NB4 (cell line): ENCODE measurements around the gene CSF1R.
A peak's percentile ranks its signal among the peaks of the same experiment; 100 is the strongest.

Experiments used
- DNase-seq: peaks from one replicate; pipeline ENCODE4 v3.0.0; 2010; ENCODE audit warnings: low read depth
- H3K4me3 ChIP-seq: one replicate; pipeline ENCODE4 v1.5.1; 2011; ENCODE audit warnings: mild to moderate bottlenecking, low read depth, low read length, moderate library complexity
- CTCF ChIP-seq: IDR thresholded peaks from one replicate; pipeline ENCODE4 v1.5.1; 2012; ENCODE audit warnings: low read depth, low read length
- MAX ChIP-seq: IDR thresholded peaks from 2 replicates; pipeline ENCODE4 v1.6.1; 2011; ENCODE audit warnings: low read depth, low read length
- MYC ChIP-seq: IDR thresholded peaks from 2 replicates; pipeline ENCODE4 v1.6.1; 2011; ENCODE audit warnings: low read depth, low read length
- POLR2A ChIP-seq: IDR thresholded peaks from 2 replicates; pipeline ENCODE4 v1.6.1; 2011; ENCODE audit warnings: mild to moderate bottlenecking; ENCODE audit not compliant: insufficient read length; ENCODE audit errors: extremely low read depth

Gene CSF1R

GRCh38 chr5:150082889-150083288 is 3.5 kb downstream of the CSF1R start:
- TF ChIP-seq MAX, result no peak
- no peak for TF ChIP-seq CTCF
- DNase-seq, result no peak
- no peak overlapping the region for H3K4me3 ChIP-seq

DNA sequence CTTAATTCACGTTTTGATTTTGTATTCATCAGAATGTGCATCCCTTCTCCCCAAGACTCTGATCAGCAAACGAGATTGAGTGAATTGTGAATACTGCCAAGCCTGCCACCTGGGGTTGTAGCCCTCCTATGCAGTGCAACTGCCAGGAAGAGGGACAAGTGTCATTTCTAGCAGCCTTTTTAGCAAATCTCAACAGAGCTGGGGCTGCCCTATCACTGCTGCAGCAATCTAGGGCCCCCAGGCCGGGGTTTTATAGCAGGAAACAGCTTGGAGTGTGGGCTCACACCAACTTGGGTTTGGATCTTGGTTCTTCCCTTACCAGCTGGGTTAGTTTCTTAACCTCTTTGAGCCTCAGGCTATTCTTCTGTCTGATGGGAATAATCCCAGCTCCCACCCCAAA is 4.0 kb downstream of the CSF1R start:
- no peak overlapping the region for H3K4me3 ChIP-seq
- DNase-seq, result peak; percentile 76
- TF ChIP-seq MYC (no peak), MAX (no peak), POLR2A (no peak), CTCF (no peak)

DNA sequence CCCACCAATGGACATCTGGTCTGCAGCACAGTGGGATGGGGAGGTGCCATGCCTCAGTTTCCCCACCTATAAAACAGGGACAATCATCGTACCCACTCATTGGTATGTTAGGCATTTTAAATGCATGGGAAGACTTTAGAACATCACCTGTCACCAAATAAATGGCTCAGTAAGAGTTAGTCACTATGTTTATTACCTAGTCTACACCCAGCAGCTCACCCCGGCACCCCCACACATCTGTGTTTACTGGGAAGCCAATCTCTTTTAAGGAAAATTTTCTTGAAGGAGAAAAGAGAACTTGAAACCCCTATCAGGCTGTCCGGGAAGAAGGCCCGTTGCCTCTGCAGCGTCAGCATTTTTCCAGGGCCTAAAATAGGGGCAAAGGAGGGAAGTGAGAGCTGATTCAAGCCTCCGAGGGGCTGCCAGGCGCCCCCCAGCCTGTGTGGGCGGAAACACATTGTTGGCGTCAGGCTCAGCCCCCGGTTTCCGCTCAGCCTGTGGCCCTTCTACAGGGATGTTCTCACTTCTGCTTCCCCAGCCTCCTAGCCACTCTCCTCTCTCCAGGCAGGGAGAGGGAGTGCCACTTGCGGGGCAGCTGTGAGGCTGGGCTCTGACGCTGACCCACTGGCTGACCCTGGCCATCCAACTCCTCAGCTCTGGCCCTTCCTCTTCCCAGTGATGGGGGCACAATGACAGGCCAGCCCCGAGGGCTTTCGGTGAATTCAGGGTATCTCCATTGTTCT is 4.6 kb downstream of the CSF1R start:
- H3K4me3 ChIP-seq, result peak overlapping the region; percentile 25
- TF ChIP-seq MYC (peak; percentile 51; the same call in 1 of the 2 replicates), POLR2A (no peak), MAX (no peak), CTCF (no peak)
- peak; percentile 94 for DNase-seq

DNA sequence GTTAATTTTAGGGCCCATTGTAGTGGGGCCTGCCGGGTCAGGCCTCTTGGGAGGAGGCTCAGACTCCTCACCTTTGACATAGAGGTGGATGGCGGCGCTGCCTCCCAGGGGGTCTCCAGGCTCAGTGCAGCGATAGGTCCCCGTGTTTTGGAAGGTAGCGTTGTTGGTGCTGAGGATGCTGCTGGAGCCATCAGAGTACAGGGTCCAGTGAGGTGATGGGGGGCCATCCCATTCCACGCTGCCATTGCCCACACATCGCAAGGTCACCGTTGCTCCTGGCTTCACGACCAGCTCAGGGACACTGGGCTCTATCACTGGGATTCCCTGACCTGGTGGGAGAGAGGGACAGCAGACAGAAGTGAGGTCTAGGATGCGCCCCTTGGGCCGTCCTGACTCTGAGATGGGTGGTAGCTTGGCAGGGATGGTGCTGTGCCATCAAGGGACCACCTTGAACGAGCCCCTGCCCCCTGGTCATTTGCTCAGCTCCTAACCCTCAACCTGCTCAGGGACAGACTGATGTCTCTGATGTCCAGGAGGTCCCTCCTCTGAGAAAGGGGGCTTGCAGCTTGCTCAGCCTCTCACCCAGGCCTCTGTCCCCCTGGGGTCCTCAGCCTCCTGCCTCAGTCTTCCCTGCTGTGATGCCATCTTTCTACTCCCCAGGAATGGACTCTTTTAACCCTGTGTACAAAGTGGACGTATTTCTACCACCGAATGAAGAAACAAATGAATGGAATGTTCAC is 5.5 kb downstream of the CSF1R start:
- DNase-seq, result no peak
- TF ChIP-seq POLR2A (no peak), MYC (no peak), MAX (no peak), CTCF (no peak)

GRCh38 chr5:150079909-150080461 is 6.4 kb downstream of the CSF1R start:
- TF ChIP-seq CTCF, result no peak
- TF ChIP-seq MYC, result no peak
- no peak for TF ChIP-seq MAX
- H3K4me3 ChIP-seq, result no peak overlapping the region
- no peak for DNase-seq

More for the DNA sequence above, 5.5 kb downstream of the CSF1R start:
- H3K4me3 ChIP-seq, result no peak overlapping the region
